Measurements from ENCODE around the gene NOVA2.

The NOVA2 gene

GRCh38 chr19:45973553-45974338 lies at the start of gene NOVA2:
Gene NOVA2, minus strand, starts transcription at chr19:45973865. Its CDS starts 514 bp downstream, at chr19:45973351.
- DNase-seq = peak; percentile 21 to 31

GRCh38 chr19:46023311-46023779 lies 49.7 kb upstream of the NOVA2 start:
- no peak for DNase-seq

- DNase-seq = no peak
Observed at GRCh38 chr19:46022431-46023310, 49.0 kb upstream of the NOVA2 start, which contains the start of gene PGLYRP1. Gene PGLYRP1, minus strand, starts transcription at chr19:46023053. Its CDS starts 32 bp downstream, at chr19:46023021.

- DNase-seq = no peak
Observed at GRCh38 chr19:46022061-46022430, 48.4 kb upstream of the NOVA2 start.

GRCh38 chr19:46021531-46022041 lies 47.9 kb upstream of the NOVA2 start:
- DNase-seq = no peak

GRCh38 chr19:46020819-46021125 lies 47.1 kb upstream of the NOVA2 start:
- no peak for DNase-seq

GRCh38 chr19:46019270-46019669 lies 45.6 kb upstream of the NOVA2 start:
- no peak for DNase-seq

GRCh38 chr19:46018729-46019251 lies 45.1 kb upstream of the NOVA2 start:
- DNase-seq = no peak

GRCh38 chr19:46017874-46018675 lies 44.4 kb upstream of the NOVA2 start:
- no peak for DNase-seq

GRCh38 chr19:46017095-46017429 lies 43.4 kb upstream of the NOVA2 start:
- no peak for DNase-seq

GRCh38 chr19:46016426-46017094 lies 42.9 kb upstream of the NOVA2 start:
- DNase-seq = peak; percentile 80 to 84

GRCh38 chr19:46015687-46016425 lies 42.2 kb upstream of the NOVA2 start:
- peak; percentile 25 to 39 for DNase-seq

- peak; percentile 65 to 69 for DNase-seq
Observed at GRCh38 chr19:46014941-46015686, 41.4 kb upstream of the NOVA2 start.

GRCh38 chr19:46014534-46014933 lies 40.9 kb upstream of the NOVA2 start:
- no peak for DNase-seq

- peak; percentile 56 to 68 for DNase-seq
Observed at GRCh38 chr19:46009530-46010510, 36.2 kb upstream of the NOVA2 start.

- no peak for DNase-seq
Observed at GRCh38 chr19:46006411-46006810, 32.7 kb upstream of the NOVA2 start.

- no peak for DNase-seq
Observed at GRCh38 chr19:46002678-46003275, 29.1 kb upstream of the NOVA2 start.

- DNase-seq = peak; percentile 79 to 82
Observed at GRCh38 chr19:46000491-46001246, 27.0 kb upstream of the NOVA2 start.
